GM18873 (cell line): ENCODE data around the gene KMT2D.

Experiments used
- ATAC-seq: cut with Tn5 transposase; IDR thresholded peaks from one replicate; pipeline ENCODE4 v1.9.1; 2021; ENCODE audit warnings: mild to moderate bottlenecking, moderate library complexity, moderate number of reproducible peaks; ENCODE audit not compliant: unreplicated experiment, low FRiP score

The KMT2D gene

GRCh38 chr12:49054096-49054495 lies 6.5 kb downstream of the KMT2D start:
- ATAC-seq, result no peak

GRCh38 chr12:49052451-49053208 lies 8.0 kb downstream of the KMT2D start:
- ATAC-seq, result no peak

GRCh38 chr12:49051777-49052438 lies 8.7 kb downstream of the KMT2D start:
- no peak for ATAC-seq

- ATAC-seq, result no peak
Measured at GRCh38 chr12:49051373-49051764, 9.2 kb downstream of the KMT2D start.

GRCh38 chr12:49050507-49051372 lies 9.9 kb downstream of the KMT2D start:
- no peak for ATAC-seq

- no peak for ATAC-seq
Measured at GRCh38 chr12:49049566-49050224, 10.9 kb downstream of the KMT2D start.

- no peak for ATAC-seq
Measured at GRCh38 chr12:49048953-49049352, 11.6 kb downstream of the KMT2D start.

- ATAC-seq, result no peak
Measured at GRCh38 chr12:49046129-49046895, 14.3 kb downstream of the KMT2D start.

GRCh38 chr12:49044660-49045059 lies 15.9 kb downstream of the KMT2D start:
- ATAC-seq, result no peak

GRCh38 chr12:49043856-49044258 lies 16.7 kb downstream of the KMT2D start:
- ATAC-seq, result no peak

GRCh38 chr12:49043241-49043640 lies 17.4 kb downstream of the KMT2D start:
- ATAC-seq, result no peak

GRCh38 chr12:49041881-49042484 lies 18.6 kb downstream of the KMT2D start:
- ATAC-seq, result no peak

- ATAC-seq, result no peak
Measured at GRCh38 chr12:49041036-49041880, 19.3 kb downstream of the KMT2D start.

GRCh38 chr12:49040364-49040855 lies 20.2 kb downstream of the KMT2D start:
- no peak for ATAC-seq

GRCh38 chr12:49039421-49040363 lies 20.9 kb downstream of the KMT2D start:
- no peak for ATAC-seq

- no peak for ATAC-seq
Measured at GRCh38 chr12:49038291-49038955, 22.2 kb downstream of the KMT2D start.

GRCh38 chr12:49037947-49038237 lies 22.7 kb downstream of the KMT2D start:
- no peak for ATAC-seq
